Small intestine (tissue), 7 donors: ENCODE results near the gene CNOT2. TPM values are rescaled to one million over a fixed set of nuclear protein-coding genes. Genes with fewer than 3 reads are reported as not detected.
A peak's percentile ranks its signal among the peaks of the same experiment; 100 is the strongest.
"Not testable (repeated sequence)": the region's sequence is repeated elsewhere in the genome, so short reads cannot be mapped to it uniquely, and the experiment has no call there.

Experiments
- DNase-seq, 2 donors: peaks; one replicate each; pipeline versions ENCODE4 v3.0.0 to v3.0.0-alpha.2; 2013
- FAIRE-seq: peaks from 2 replicates; lab custom pipeline; 2012; peaks lifted over from hg19 to GRCh38; lab: Jason Lieb, UNC
- H3K27ac ChIP-seq, 3 donors: one replicate each; pipeline ENCODE4 v1.5.1; 2013; ENCODE audit warnings: low read length in 2 of 3, mild to moderate bottlenecking in 2 of 3, control low read depth in 1 of 3, inconsistent platforms in 1 of 3, low read depth in 1 of 3, moderate library complexity in 1 of 3
- H3K27me3 ChIP-seq, 3 donors: one replicate each; pipeline ENCODE4 v1.6.1; 2013; ENCODE audit warnings: low read length in 3 of 3, inconsistent platforms in 1 of 3; ENCODE audit not compliant: control insufficient read depth in 3 of 3, insufficient read depth in 3 of 3
- H3K36me3 ChIP-seq, 3 donors: one replicate each; pipeline ENCODE4 v1.6.1; 2013; ENCODE audit warnings: low read length in 3 of 3, inconsistent platforms in 1 of 3, low read depth in 1 of 3, mild to moderate bottlenecking in 1 of 3, moderate library complexity in 1 of 3; ENCODE audit not compliant: control insufficient read depth in 3 of 3, insufficient read depth in 2 of 3
- H3K4me1 ChIP-seq, 3 donors: one replicate each; pipeline ENCODE4 v1.6.1; 2013; ENCODE audit warnings: low read length in 2 of 3, inconsistent platforms in 1 of 3, low read depth in 1 of 3, mild to moderate bottlenecking in 1 of 3, moderate library complexity in 1 of 3; ENCODE audit not compliant: control insufficient read depth in 3 of 3, insufficient read depth in 2 of 3
- H3K4me3 ChIP-seq, 3 donors: one replicate each; pipeline ENCODE4 v1.5.1; 2013; ENCODE audit warnings: low read length in 3 of 3, control low read depth in 1 of 3, inconsistent platforms in 1 of 3, low read depth in 1 of 3, mild to moderate bottlenecking in 1 of 3, moderate library complexity in 1 of 3
- H3K9me3 ChIP-seq, 2 donors: one replicate each; pipeline ENCODE4 v1.6.1; 2013; ENCODE audit warnings: low read depth in 1 of 2, low read length in 1 of 2; ENCODE audit not compliant: control insufficient read depth in 2 of 2, insufficient read depth in 1 of 2
- WGBS, 3 donors: extraction: QIAGEN DNeasy Blood & Tissue Kit; methylation state at CpG; one replicate each; pipeline ENCODE4 v1.1.7; 2013; 5-methylcytosine and 5-hydroxymethylcytosine counted together
- polyA plus RNA-seq, 4 donors: library from polyadenylated mRNA; stranded (reverse) in 3 of 4; unstranded in 1 of 4; fragments of 200-250 nt in 3 of 4; fragments of 120-200 nt in 1 of 4; gene quantifications; one replicate each; pipeline versions ENCODE4 v1.2.1 to v1.2.3, GENCODE V29; 2013
- donor health status: healthy with polysubstance abuse.
- donor health status: control.
- donor health status: control.
- donor health status: Bipolar disorder and iron deficiency.
- donor health status: healthy.

CNOT2 gene
- polyA plus RNA-seq, 4 donors = 29.8 to 78.6 (median 39.5) TPM

DNA sequence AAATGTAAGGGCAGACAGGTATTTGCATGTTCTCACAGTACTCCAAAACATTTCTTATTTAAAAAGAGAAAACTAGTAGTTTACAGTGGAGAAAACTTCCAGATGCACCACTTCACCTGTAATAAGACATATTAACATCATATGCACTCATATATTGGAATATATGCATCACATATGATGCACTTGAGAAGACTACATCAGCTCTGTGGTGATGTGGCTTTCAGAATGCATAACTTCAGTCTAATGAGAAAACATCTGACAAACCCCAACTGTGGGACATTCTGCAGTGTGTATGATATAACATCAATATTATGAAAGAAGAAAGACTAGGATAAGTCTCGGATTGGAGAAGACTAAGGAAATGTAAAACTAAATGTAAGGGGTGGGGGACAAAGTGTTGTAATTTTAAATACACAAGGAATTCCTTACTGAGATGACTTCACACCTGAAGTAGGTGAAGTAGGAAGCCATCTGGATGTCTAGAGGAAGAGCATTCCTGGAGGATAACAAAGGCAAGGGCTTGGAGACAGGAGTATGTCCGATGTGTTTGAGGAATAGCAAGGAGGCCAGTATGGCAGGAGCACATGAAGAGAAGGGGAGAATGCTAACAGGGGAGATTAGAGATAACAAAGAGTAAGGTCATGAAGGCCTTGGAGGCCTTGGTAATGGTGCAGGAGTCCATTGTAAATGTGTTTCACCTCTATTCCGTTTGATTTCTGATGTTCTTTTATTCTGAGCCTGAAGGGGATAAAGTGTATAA lies 49.0 kb downstream of the CNOT2 start:
- H3K27ac ChIP-seq = no peak overlapping the region
- no peak overlapping the region for H3K4me3 ChIP-seq
- DNase-seq (no peak), FAIRE-seq (no peak)
- 76 to 89% (median 84%) methylated on average over 3 of the region's 3 CpGs for WGBS, 3 donors
- H3K36me3 ChIP-seq = peaks cover 0 to 5% (median 1%) of the 10 kb centered on the region in 3 donors
- no peaks in the 10 kb centered on the region for H3K9me3 ChIP-seq
- H3K27me3 ChIP-seq = no peaks in the 10 kb centered on the region
- peaks cover 0 to 3% (median 0%) of the 10 kb centered on the region in 3 donors for H3K4me1 ChIP-seq

- not testable (repeated sequence) for H3K4me1 ChIP-seq, DNase-seq, H3K4me3 ChIP-seq, H3K27ac ChIP-seq, FAIRE-seq, H3K27me3 ChIP-seq
- peaks cover 0 to 10% (median 0%) of the 10 kb centered on the region in 3 donors for H3K36me3 ChIP-seq
- WGBS, 3 donors = 86 to 90% (median 87%) methylated on average over 23 to 25 of the region's 25 CpGs
- H3K9me3 ChIP-seq = peaks cover 0 to 15% of the 10 kb centered on the region in 2 donors
Observed at GRCh38 chr12:70304684-70305555, 61.7 kb downstream of the CNOT2 start.

- Histone ChIP-seq H3K36me3 (peaks cover 0 to 10% (median 0%) of the 10 kb centered on the region in 3 donors), H3K27ac (no peak overlapping the region), H3K9me3 (peaks cover 0 to 15% of the 10 kb centered on the region in 2 donors), H3K27me3 (no peaks in the 10 kb centered on the region), H3K4me3 (no peak overlapping the region), H3K4me1 (no peaks in the 10 kb centered on the region)
- 89 to 93% (median 90%) methylated on average over 5 of the region's 5 CpGs for WGBS, 3 donors
- DNase-seq = no peak
- no peak for FAIRE-seq
Observed at GRCh38 chr12:70305794-70306193, 62.6 kb downstream of the CNOT2 start.

DNA sequence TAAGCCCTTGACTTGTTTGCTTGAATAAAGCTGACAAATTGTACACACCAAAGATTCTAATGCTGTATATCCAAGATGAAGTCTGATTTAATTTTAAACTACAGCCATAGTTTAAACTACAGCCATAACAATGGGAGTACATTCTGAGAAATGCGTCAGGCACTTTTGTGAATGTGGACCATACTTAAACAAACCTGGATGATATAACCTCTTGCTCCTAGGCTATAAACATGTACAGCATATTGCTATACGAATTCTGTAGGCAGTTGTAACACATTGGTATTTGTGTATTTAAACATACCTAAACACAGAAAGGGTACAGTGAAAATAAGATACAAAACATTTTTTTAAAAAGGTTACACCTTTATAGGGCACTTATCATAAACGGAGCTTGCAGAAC lies 63.4 kb downstream of the CNOT2 start:
- 83 to 91% (median 87%) methylated on average over 3 of the region's 3 CpGs for WGBS, 3 donors
- FAIRE-seq = no peak
- H3K36me3 ChIP-seq = peaks cover 0 to 10% (median 0%) of the 10 kb centered on the region in 3 donors
- H3K4me3 ChIP-seq = no peak overlapping the region
- DNase-seq = no peak
- no peak overlapping the region for H3K27ac ChIP-seq
- no peaks in the 10 kb centered on the region for H3K27me3 ChIP-seq
- H3K9me3 ChIP-seq = peaks cover 0 to 15% of the 10 kb centered on the region in 2 donors
- H3K4me1 ChIP-seq = no peaks in the 10 kb centered on the region

GRCh38 chr12:70307868-70308267 lies 64.6 kb downstream of the CNOT2 start:
- DNase-seq (no peak), FAIRE-seq (no peak)
- no peak overlapping the region for H3K27ac ChIP-seq
- peaks cover 0 to 10% (median 0%) of the 10 kb centered on the region in 3 donors for H3K36me3 ChIP-seq
- no peaks in the 10 kb centered on the region for H3K27me3 ChIP-seq
- WGBS, 3 donors = 95 to 96% (median 96%) methylated on average over 4 of the region's 4 CpGs
- H3K4me1 ChIP-seq = no peaks in the 10 kb centered on the region
- peaks cover 0 to 15% of the 10 kb centered on the region in 2 donors for H3K9me3 ChIP-seq
- no peak overlapping the region for H3K4me3 ChIP-seq

GRCh38 chr12:70309348-70309747 lies 66.1 kb downstream of the CNOT2 start:
- DNase-seq (no peak), FAIRE-seq (peak; percentile 26)
- H3K4me3 ChIP-seq = no peak overlapping the region
- peaks cover 0 to 9% (median 0%) of the 10 kb centered on the region in 3 donors for H3K36me3 ChIP-seq
- no peaks in the 10 kb centered on the region for H3K4me1 ChIP-seq
- no peaks in the 10 kb centered on the region for H3K27me3 ChIP-seq
- H3K27ac ChIP-seq = no peak overlapping the region
- H3K9me3 ChIP-seq = peaks cover 0 to 9% of the 10 kb centered on the region in 2 donors
- 92 to 99% (median 94%) methylated on average over 2 of the region's 2 CpGs for WGBS, 3 donors

- Histone ChIP-seq H3K4me1 (no peaks in the 10 kb centered on the region), H3K9me3 (no peaks in the 10 kb centered on the region), H3K4me3 (no peak overlapping the region), H3K27me3 (no peaks in the 10 kb centered on the region), H3K27ac (no peak overlapping the region), H3K36me3 (no peaks in the 10 kb centered on the region)
- DNase-seq (no peak), FAIRE-seq (no peak)
Observed at GRCh38 chr12:70314145-70314544, 70.9 kb downstream of the CNOT2 start.

DNA sequence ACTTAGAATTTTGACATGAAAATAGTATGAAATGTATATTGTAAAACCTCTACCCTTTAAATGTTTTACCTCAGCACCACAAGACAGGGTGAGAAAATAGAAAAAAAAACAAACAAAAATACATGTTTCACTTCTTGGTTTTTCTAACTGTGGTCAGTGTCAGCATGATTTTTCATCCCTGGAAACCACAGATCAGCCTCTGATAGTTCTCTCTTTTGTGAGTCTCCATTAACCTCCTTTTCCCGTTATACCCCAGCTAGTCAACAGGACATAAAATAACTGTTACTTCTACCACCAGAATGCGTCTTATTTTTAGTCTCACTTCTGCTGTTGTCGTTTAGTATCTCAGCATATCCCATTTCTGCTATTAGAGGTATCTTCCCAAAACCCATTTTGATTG lies 74.5 kb downstream of the CNOT2 start:
- DNase-seq (no peak), FAIRE-seq (no peak)
- WGBS, 3 donors = 63 to 79% (median 71%) methylated on average over 3 of the region's 3 CpGs
- Histone ChIP-seq H3K4me3 (no peak overlapping the region), H3K36me3 (no peaks in the 10 kb centered on the region), H3K4me1 (no peaks in the 10 kb centered on the region), H3K9me3 (no peaks in the 10 kb centered on the region), H3K27me3 (no peaks in the 10 kb centered on the region), H3K27ac (no peak overlapping the region)
